A549 treated with dexamethasone at 1 μM for 4 hours (cell line): ENCODE data around the gene BLID. TPM values are rescaled to one million over a fixed set of nuclear protein-coding genes. Genes with fewer than 3 reads are reported as not detected.

Experiments used
- total RNA-seq: library from RNA; stranded (reverse); fragments of 200-300 nt; extraction: Qiagen RNA extraction; gene quantifications from 5 replicates; pipeline ENCODE4 v1.2.3, GENCODE V29; 2022

BLID gene
- total RNA-seq: not detected in 5 replicates

GRCh38 chr11:122115524-122116379, at the start of gene BLID:
TSS of gene BLID (minus strand) at chr11:122116215. CDS start at chr11:122115922, 293 bp downstream.

